HG03565 (cell line): ENCODE measurements around the gene GPC6.

Experiments
- ATAC-seq: cut with Tn5 transposase; IDR thresholded peaks from one replicate; pipeline ENCODE4 v1.9.1; 2021; ENCODE audit warnings: mild to moderate bottlenecking, moderate library complexity; ENCODE audit not compliant: unreplicated experiment

GPC6 gene

DNA sequence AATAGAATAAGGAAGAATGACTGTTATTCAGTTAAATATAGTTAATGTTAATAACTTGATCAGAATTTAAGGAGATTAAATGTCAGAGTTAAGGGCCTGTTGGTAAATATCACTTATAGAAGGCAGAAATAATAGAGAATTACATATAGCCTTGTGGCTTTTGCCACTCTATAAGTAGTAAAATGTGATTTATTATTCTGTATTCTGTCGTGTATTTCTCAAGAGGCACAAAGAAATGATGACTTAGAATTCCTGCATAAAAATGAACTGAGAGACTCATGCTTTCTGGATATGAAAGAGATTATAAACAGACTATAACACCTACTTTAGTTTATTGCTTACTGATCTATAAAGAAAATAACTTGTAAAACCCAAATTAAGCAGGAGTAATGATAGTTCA is 40.1 kb downstream of the GPC6 start:
- no peak for ATAC-seq

DNA sequence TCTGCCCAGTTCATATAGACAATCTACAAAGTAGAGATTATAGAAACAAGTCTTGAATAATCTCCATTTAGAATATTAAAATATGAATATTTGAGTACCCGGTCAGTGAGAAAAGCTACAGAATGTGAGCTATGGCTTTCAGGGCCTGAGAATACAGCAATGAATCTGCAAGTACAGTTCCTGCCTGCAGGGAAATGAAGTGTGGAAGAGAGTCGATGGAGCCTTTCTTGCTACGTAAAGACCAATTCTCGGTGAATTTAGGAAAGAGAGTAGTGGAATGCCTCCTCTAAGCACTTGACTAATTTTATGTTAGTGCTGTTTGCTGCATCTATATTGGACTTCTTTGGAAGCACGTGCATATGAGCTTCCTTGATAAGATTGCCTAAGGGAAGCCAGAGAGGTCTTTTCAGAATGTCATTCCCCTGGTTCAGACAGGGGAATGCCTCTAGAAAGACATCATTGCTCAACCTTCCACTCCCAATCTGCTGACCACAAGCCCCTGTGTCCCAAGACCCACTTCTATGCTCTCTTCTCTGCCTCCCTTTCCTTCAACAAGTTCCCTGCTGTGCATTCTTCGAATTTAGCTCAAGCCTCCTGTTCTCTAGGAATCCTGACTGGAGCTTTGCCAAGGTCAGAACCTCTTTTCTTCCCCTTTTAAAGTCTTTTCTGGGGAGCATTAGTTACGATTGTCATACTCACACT is 41.9 kb downstream of the GPC6 start:
- ATAC-seq, result no peak

DNA sequence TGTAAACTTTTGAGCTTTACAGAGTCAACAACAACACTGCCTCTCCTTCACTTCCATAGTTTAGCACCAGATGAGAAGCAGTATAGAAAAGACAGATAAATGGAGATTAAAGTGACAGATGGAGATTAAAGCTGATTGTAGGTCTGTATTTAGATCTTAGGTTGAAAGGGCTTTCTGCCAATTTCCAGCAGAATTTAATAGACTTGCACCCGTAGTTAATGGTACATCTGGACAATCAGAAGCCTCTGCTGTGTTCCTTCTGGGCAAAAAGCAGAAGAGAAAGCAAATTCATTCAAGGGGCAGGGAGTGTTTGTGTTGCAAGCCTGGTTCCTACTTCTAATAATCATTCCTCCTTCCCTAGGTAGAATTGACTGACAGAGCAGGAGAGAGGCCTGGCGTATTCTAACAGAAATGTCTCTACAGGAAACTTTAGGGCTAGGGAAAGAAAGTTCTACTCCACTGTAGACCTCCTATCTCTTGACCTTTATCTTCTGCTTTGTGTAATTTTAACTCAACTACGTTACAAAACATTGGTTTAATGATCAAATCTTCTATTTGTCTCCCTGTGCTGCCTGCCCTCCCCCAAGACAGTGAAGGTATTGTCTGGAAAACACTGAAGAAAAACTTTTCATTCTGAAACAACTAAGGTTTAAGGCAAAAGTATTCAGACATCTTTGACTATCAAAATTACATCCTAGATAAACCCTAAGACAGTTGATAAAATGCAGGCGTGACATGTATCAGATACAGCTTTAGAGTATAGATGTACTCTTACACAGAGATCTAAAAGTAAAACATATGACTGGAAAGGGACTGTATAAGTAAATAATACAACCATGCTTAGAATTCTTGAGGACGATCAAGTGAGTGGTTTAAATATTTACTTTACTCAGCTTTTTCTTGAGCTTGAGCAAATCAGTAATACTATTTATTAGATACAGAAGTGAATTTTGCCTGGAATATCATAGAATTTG is 44.4 kb downstream of the GPC6 start:
- ATAC-seq, result no peak

DNA sequence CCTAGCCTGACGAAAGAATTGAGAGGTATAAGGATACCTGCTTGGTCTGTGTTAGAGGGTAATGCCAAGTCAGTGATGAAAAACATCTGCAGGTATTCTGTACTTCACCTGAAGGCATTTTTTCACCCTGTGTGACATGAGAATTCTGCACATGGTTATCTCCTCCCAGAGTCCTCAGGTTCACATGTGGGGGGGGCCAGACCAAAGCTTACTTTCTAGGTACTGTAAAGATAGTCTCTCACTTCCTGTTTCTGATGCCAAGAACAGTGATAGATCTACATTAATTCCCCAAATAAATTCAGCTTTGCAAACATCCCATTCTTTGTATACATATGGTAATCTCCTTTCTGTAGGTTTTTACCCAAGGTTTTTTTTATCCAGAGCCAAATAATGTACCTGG is 53.4 kb downstream of the GPC6 start:
- no peak for ATAC-seq

DNA sequence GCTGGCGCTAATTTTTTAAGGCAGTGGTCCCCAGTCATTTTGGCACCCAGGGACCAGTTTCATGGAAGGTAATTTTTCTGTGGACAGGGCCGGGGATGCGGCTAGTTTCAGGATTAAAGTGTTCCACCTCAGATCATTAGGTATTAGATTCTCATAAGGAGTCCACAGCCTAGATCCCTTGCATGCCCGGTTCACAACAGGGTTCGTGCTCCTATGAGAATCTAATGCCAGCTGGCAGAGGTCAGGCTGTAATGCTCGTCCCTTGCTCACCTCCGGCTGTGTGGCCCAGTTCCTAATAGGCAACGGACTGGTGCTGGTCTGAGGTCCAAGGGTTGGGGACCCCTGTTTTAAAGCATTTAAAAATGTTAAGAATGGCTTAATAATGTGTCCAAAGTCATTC is 54.1 kb downstream of the GPC6 start:
- no peak for ATAC-seq

DNA sequence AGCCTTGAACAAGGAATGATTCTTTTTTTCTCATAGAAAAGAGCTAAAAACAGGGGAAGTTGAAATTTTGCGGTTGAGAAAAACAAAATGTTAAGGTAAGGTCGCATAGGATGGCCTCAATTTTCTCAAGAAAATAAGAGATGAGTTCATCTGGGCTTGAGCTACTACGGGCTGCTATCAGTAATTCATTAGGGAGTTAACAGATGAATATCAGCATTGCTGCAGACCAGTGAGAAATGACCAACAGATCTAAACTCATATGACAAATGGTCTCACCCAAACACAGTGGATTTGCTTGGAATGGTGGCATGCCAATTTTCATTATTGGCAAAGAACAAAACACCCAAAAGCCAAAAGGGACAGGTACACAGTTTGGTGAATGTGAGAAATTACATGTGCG is 56.6 kb downstream of the GPC6 start:
- ATAC-seq, result no peak

DNA sequence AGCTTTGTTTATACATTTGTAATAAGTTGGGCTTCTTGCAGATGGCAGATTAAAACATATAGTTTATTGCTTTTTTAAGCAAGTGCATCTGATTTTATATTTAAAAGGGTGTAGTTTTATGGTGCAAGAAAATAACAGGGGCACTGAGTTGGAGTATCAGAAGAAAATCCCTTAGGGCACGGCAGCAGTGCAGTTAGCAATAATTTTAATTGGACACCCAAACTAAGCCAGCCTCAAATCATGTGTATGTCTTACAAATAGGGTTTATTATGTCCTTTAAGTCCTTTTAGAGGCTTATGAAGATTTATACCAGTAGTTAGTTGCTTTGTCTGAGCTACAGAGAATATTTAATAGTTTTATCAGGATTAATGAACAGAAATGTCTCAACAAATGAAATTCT is 57.5 kb downstream of the GPC6 start:
- ATAC-seq, result no peak

DNA sequence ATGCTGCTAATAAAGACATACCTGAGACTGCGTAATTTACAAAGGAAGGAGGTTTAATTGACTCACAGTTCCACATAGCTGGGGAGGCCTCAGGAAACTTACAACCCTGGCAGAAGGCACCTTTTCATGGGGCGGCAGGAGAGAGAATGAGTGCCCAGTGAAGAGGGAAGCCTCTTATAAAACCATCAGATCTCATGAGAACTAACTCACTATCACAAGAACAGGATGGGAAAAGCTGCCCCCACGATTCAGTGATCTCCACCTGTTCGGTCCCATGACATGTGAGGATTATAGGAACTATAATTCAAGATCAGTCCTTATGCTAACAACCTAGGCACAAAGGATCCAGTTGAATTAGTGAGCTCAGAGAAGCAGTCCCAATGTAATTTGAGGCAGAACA is 59.4 kb downstream of the GPC6 start:
- ATAC-seq, result no peak

DNA sequence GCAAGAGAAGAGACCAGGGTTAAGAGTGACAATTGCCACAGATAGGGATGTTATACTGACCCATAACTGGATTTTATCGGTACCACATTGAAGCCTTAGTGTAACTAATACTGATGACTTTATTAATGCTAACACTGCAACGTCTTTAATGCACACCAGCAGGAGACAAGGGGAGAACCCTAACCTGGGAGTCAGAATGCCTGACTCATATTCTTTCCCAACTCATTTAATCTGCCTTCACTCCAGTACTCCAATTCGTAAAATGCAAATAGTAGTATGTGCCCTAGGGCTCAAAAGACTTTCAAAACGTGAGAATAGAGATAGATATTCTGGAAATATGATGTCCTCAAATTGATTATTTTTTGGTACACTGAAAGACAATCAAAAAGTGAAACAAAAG is 62.4 kb downstream of the GPC6 start:
- no peak for ATAC-seq

DNA sequence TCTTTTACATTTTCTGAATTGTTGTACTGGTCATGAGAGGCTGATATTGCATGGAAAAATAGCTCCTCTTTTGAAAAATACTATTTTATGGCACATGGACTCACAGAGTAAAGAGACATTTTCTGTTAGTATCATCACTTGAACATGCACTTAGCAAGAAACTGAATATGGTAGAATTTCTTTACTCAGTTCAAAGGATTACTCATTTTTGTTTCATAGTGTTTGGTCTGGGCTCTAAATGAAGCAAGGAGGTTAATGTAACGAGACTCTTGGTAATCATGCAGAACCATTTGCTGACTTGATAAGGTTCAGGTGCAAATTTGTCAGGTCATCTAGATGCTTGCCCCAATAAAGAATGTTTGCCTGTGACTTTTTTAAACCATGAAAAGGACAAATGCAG is 63.2 kb downstream of the GPC6 start:
- ATAC-seq, result no peak

DNA sequence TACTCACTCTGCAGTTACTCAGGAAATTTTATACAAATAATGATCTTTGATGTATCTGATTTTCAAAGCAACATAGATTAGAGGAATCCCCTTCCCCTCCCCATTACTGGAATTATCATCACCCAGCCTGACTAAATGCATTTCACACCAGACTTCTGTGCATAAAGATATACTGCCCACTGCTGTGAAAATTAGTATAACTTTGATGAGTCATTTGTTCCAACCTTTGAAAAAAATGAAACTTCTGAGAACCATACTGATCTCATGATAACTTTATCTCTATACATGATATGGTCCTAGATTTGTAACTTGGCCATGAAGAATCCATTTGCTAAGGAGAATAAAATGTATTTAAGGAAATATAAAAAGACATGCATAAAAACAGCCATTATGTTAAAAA is 63.9 kb downstream of the GPC6 start:
- no peak for ATAC-seq

DNA sequence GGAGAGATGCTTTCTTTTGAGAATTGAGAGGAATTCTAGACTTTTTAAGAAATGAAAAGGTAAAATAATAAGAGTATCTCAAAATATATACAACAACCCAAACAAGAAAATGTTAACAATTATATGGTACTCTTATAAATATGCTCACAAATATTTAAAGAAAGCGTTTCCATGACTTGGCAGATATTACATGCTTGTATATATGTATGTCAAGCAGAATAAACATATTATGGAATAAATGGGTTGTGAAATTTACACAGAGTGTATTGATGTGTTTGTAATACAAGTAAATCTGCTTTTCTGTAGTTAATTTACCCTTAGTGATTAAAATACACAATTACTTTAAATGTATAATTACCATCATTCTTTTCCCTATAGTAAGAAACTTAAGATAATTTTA is 65.8 kb downstream of the GPC6 start:
- ATAC-seq, result no peak

DNA sequence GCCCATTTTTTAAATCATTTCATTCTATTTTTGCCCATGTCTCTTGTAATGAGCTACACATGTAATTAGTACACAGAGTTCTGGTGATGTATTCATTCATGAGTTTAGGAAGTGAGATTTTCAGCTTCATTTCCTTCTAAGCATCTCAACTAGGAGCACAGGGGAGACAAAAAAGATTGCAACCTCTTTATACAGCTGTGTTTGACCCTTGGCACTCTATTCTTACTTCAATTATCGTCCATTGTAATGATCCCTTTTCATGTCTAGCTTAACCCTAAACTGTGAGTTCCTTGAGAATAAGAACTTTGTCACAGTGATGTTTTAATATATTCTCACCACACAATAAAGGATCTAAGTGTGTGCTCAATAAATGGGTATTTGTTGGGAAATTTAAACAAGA is 67.1 kb downstream of the GPC6 start:
- no peak for ATAC-seq

DNA sequence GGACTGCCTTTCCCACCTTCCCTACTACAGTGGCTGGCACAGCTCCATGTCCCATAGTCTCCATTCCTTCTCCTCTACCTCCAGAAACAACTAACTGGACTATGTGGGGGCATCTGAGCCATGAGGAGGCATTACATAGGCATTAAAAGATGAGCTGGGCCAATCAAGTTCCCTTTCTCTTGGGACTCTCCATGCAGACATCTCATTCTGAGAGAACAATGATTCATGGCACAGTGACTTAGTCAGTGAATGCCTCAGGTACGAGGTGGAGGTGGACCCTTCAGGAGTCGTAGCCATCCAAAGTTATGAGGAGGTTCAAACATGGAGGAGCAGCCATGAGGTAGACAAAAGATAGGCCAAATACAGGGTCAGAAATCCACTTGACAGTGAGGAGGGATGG is 70.0 kb downstream of the GPC6 start:
- no peak for ATAC-seq

DNA sequence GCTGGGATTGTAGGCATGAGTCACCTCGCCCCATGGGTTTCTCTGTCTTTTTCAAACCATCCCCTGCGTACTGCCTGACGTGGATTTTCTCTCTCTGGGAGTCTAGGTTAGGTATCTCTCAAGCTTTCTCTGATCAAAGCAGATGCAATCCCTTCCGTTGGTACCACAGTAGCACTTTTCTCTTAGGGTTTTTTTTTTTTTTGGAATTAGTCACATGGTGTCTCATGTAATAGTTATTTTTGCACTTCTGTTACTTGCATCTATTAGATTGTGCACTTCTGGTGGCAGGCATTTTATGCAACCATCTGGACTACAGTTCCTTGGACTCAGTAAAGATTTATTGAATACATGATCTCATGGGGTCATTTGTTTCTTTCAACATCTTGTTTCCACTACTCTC is 72.1 kb downstream of the GPC6 start:
- no peak for ATAC-seq

DNA sequence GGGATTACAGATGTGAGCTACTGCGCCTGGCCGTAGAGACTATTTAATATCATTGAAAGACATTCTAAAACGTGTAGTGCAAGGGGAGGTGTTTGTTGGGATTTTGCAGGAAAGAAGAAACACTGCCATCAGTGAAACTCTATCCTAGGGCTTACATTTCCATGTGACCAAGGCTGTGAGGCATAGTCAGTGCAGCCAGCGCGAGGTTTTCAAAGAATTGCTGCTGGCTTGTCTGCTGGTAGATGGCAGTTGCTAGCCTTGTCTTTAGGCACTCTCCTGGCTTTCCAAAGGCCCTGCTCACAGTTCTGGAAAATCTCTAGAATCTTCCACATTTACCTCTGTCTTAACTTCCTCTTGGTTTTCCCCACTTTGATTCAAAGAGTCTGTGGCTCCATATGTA is 77.5 kb downstream of the GPC6 start:
- no peak for ATAC-seq

DNA sequence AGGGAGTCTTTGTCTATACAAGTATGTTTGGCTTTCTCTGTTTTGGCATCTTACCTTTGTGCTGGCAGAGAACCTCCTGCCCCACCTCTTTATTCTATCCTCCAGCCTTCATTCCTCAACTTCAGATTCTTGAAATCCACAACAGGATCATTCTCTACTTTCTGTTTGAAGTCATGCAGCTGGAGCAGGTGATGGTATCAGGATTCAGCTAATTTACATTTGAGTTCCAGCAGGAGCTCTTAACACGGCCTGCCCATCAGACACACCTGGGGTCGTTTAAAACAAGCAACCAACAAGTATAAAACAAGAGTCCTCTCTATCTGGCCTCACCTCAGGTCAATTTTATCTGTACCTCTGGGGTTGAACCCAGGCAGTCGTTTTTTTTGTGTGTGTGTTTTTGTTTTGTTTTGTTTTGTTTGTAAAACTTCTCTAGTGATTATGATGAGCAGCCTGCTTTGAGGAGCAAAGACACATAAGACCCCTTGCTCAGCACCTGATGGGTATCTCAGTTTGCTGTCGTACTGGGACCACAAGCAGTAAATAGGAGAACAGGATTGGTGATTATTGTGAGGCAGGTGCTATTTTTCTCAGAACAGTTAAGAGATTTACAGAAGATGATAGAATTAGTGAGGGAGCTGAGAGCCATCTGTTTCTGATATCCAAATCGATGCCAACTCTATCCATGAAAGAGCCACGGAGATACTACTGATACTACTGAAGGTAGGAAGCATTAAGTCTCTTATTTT is 78.4 kb downstream of the GPC6 start:
- no peak for ATAC-seq

DNA sequence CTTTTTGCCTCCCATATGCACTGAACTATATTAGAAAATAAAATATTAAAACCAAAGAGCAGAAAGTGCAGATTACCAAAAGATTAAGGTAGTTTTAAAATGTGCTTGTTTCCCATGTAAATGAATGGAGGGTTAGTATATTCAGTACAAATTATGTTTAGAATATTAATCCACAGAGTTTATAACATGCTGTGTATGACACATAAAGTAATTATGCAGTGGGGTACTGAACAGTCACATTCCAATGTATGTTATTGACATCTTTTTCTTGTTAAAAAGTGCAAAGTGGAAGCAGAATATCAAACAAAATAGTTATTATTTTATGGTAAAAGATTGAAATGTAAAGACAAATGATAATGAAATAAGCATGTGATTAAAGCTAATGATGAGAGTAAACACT is 79.3 kb downstream of the GPC6 start:
- ATAC-seq, result no peak

DNA sequence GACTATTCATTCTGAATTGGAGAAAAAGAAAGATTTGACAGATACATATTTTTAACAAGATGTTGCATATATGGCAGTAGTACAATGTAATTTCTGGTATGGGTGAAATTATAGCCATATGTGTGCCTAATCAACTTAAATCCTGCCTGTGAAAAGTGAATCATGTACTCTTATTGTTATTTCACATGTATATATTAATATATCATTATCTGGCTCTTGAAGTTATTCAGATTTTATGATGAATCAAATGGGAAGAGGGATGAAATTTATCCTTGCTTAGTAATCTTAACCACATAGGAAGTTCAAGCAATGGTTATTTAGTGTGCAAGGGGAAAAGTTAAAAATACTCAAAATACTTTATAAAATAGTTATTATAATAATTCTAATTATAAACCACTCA is 80.5 kb downstream of the GPC6 start:
- ATAC-seq, result no peak

DNA sequence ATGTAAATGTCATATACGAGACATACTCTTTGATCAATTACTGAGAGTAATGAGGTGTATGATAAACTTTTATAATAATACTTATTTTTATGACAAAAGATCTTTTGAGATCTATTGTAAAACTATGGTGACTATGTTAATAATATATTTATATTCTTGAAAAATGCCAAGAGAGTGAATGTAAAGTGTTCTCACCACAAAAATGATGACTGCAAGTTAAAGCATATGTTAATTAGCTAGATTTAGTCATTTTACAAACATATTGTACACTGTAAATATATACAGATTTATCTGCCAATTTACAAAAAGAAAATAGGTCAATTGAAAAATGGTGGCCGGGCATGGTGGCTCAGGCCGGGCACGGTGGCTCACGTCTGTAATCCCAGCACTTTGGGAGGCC is 81.0 kb downstream of the GPC6 start:
- no peak for ATAC-seq

DNA sequence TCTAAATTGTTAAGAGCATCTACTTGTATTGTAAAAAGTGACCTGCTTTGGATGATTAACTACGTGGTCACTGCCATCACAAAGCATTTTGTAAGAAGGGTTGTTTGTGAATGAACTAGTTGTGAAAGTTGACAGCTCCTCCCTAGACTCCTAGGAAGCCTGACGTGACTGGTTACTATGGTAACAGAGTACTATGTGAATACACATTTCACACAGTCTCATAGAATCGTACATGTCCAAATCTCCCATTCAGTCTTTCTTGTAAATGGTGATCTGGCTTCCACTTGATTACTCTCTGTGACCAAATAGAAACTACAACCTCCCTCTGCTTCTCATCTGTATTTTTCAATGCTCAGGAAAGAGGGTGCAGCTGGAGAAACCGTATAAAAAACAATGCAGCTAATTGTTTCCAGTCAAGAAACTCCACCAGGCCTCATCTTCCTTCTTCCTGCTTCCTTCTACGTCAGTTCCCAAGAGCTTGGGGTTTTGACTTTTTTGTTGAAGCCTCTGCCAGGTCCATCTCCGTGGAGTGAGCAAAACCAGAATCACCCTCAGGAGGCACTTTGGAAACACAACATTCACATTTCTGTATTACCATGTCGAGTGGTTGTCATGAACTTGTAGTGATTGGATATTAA is 83.4 kb downstream of the GPC6 start:
- no peak for ATAC-seq
